Measurements from ENCODE around the gene TMEM121B. TPM values are rescaled to one million over a fixed set of nuclear protein-coding genes. Genes with fewer than 3 reads are reported as not detected.

TMEM121B gene
- total and polyA plus RNA-seq, 2 experiments from 2014 or later = 2.0 to 7.2 TPM

DNA sequence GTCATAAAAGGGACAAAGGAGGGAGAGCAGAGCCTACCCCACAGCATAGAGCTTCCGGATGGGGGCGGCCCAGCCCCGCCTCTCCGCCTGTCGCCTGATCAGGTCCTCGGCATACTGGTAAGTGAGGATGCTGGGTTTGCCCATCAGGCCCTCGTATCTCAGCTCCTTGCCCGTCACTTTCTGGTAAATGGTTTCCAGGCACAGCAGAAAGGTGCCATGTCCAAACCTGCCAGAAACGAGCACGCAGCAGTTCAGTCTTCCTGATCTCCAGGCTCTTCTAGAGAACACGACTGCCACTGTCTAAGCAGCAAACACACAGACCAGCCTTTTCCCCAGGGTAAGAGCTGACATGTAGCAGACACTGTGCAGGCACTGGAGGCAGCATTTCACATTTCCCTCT lies 17.4 kb upstream of the TMEM121B start:
- H3K4me3 ChIP-seq = no peak overlapping the region
- no peaks in the 10 kb centered on the region for H3K4me1 ChIP-seq (ENCODE audit: insufficient read depth)
- H3K27me3 ChIP-seq (ENCODE audit: insufficient read depth) = no peaks in the 10 kb centered on the region
- ATAC-seq (no peak), DNase-seq (ENCODE audit: low spot score) (no peak)
- peaks cover 16% of the 10 kb centered on the region for H3F3A ChIP-seq (replicated peaks; ENCODE audit: low read depth)
- H3K27ac ChIP-seq (ENCODE audit: low read depth) = no peak overlapping the region
- no peak overlapping the region for H3K4me3 Mint-ChIP-seq
- H3K9me2 ChIP-seq (ENCODE audit: insufficient read depth) = no peaks in the 10 kb centered on the region
- peaks cover 1% of the 10 kb centered on the region for H3K27me3 Mint-ChIP-seq (ENCODE audit: insufficient read depth, low read depth, poor library complexity)
- no peak for TF ChIP-seq JUNB (IDR thresholded peaks at IDR 0.05; ENCODE audit: unreplicated experiment)
- no peak for TF ChIP-seq NANOG (IDR thresholded peaks at IDR 0.05; ENCODE audit: borderline replicate concordance)
- TF ChIP-seq EZH2phosphoT487 (IDR thresholded peaks at IDR 0.05; ENCODE audit: unreplicated experiment) = no peak
- TF ChIP-seq, protein P1, sequence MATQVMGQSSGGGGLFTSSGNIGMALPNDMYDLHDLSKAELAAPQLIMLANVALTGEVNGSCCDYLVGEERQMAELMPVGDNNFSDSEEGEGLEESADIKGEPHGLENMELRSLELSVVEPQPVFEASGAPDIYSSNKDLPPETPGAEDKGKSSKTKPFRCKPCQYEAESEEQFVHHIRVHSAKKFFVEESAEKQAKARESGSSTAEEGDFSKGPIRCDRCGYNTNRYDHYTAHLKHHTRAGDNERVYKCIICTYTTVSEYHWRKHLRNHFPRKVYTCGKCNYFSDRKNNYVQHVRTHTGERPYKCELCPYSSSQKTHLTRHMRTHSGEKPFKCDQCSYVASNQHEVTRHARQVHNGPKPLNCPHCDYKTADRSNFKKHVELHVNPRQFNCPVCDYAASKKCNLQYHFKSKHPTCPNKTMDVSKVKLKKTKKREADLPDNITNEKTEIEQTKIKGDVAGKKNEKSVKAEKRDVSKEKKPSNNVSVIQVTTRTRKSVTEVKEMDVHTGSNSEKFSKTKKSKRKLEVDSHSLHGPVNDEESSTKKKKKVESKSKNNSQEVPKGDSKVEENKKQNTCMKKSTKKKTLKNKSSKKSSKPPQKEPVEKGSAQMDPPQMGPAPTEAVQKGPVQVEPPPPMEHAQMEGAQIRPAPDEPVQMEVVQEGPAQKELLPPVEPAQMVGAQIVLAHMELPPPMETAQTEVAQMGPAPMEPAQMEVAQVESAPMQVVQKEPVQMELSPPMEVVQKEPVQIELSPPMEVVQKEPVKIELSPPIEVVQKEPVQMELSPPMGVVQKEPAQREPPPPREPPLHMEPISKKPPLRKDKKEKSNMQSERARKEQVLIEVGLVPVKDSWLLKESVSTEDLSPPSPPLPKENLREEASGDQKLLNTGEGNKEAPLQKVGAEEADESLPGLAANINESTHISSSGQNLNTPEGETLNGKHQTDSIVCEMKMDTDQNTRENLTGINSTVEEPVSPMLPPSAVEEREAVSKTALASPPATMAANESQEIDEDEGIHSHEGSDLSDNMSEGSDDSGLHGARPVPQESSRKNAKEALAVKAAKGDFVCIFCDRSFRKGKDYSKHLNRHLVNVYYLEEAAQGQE (IDR thresholded peaks at IDR 0.05; ENCODE audit: unreplicated experiment) = no peak
- TF ChIP-seq, protein P2, sequence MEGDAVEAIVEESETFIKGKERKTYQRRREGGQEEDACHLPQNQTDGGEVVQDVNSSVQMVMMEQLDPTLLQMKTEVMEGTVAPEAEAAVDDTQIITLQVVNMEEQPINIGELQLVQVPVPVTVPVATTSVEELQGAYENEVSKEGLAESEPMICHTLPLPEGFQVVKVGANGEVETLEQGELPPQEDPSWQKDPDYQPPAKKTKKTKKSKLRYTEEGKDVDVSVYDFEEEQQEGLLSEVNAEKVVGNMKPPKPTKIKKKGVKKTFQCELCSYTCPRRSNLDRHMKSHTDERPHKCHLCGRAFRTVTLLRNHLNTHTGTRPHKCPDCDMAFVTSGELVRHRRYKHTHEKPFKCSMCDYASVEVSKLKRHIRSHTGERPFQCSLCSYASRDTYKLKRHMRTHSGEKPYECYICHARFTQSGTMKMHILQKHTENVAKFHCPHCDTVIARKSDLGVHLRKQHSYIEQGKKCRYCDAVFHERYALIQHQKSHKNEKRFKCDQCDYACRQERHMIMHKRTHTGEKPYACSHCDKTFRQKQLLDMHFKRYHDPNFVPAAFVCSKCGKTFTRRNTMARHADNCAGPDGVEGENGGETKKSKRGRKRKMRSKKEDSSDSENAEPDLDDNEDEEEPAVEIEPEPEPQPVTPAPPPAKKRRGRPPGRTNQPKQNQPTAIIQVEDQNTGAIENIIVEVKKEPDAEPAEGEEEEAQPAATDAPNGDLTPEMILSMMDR (conservative IDR thresholded peaks at IDR 0.05; ENCODE audit: low read depth in 2 of 2) = no peak
- no peak for TF ChIP-seq STAT1 (IDR thresholded peaks at IDR 0.05; ENCODE audit: unreplicated experiment)
- no peak for TF ChIP-seq EZH2 (IDR thresholded peaks at IDR 0.05; ENCODE audit: low read depth, unreplicated experiment)
- H3K4me1 Mint-ChIP-seq = peaks cover 5% of the 10 kb centered on the region; the same call in 2 of the 3 replicates
- H4K20me1 ChIP-seq (replicated peaks; ENCODE audit: insufficient read depth) = peaks cover 9% of the 10 kb centered on the region
- peaks cover 54% of the 10 kb centered on the region for H3K36me3 Mint-ChIP-seq (ENCODE audit: low read depth)
- no peaks in the 10 kb centered on the region; the same call in 2 of the 3 replicates for H3K9me3 Mint-ChIP-seq
- H3K27ac Mint-ChIP-seq = no peak overlapping the region
- H2AFZ ChIP-seq = no peak overlapping the region
- no peaks in the 10 kb centered on the region; the same call in 1 of the 2 replicates for H3K36me3 ChIP-seq (ENCODE audit: insufficient read depth)
- H3K79me2 ChIP-seq (replicated peaks; ENCODE audit: insufficient read depth) = 0 out of 2 replicates have a peak, but pooled peaks cover 4% of the 10 kb centered on the region
- H3K4me2 ChIP-seq = no peak overlapping the region

DNA sequence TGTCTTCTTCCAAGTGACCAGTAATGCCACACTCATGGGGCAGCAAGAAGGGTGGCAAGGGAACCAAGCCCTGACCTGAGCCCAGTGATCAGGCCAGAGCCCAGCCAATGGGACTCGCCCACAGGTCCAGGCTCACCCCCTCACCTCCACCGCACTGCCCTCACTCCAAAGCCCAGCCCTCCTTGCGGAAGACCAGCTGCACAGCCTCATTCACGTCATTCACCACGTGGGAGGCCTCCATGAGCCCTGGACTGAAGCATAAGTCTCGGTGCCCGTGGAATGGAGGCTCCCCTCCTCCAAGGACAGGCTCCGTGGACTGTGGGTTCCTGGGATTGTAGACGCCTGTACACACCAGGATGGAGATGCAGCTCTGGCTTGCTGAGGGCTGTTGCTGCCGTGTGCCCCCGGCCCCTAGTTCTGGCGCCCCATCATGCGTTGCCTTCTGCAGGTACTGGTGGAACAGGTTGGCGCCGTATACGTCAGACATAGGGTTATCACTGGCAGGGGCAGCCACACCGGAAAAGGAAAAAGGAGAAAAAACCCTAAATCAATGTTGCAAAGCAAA lies 16.8 kb upstream of the TMEM121B start:
- H3K4me3 Mint-ChIP-seq = no peak overlapping the region
- no peak overlapping the region for H2AFZ ChIP-seq
- no peak overlapping the region for H3K4me3 ChIP-seq
- no peaks in the 10 kb centered on the region; the same call in 1 of the 2 replicates for H3K36me3 ChIP-seq (ENCODE audit: insufficient read depth)
- H3K4me2 ChIP-seq = no peak overlapping the region
- 0 out of 2 replicates have a peak, but pooled peaks cover 4% of the 10 kb centered on the region for H3K79me2 ChIP-seq (replicated peaks; ENCODE audit: insufficient read depth)
- no peaks in the 10 kb centered on the region for H3K9me2 ChIP-seq (ENCODE audit: insufficient read depth)
- no peak for ATAC-seq
- DNase-seq (ENCODE audit: low spot score) = no peak
- peaks cover 6% of the 10 kb centered on the region for H3K27me3 Mint-ChIP-seq (ENCODE audit: insufficient read depth, low read depth, poor library complexity)
- H3K9me3 Mint-ChIP-seq = no peaks in the 10 kb centered on the region; the same call in 2 of the 3 replicates
- H3F3A ChIP-seq (replicated peaks; ENCODE audit: low read depth) = peaks cover 16% of the 10 kb centered on the region
- H3K4me1 Mint-ChIP-seq = peaks cover 5% of the 10 kb centered on the region; the same call in 2 of the 3 replicates
- peaks cover 9% of the 10 kb centered on the region for H4K20me1 ChIP-seq (replicated peaks; ENCODE audit: insufficient read depth)
- H3K36me3 Mint-ChIP-seq (ENCODE audit: low read depth) = peaks cover 50% of the 10 kb centered on the region
- H3K27ac Mint-ChIP-seq = no peak overlapping the region
- no peak overlapping the region for H3K27ac ChIP-seq (ENCODE audit: low read depth)
- no peaks in the 10 kb centered on the region for H3K4me1 ChIP-seq (ENCODE audit: insufficient read depth)
- H3K27me3 ChIP-seq (ENCODE audit: insufficient read depth) = no peaks in the 10 kb centered on the region
- TF ChIP-seq, protein P1 (IDR thresholded peaks at IDR 0.05; ENCODE audit: unreplicated experiment) = no peak
- TF ChIP-seq EZH2 (IDR thresholded peaks at IDR 0.05; ENCODE audit: low read depth, unreplicated experiment) (no peak), STAT1 (IDR thresholded peaks at IDR 0.05; ENCODE audit: unreplicated experiment) (no peak), ETS1 (IDR thresholded peaks at IDR 0.05) (no peak), ZNF331 (CRISPR knock-in tag; IDR thresholded peaks at IDR 0.05; ENCODE audit: low read depth) (no peak), NANOG (IDR thresholded peaks at IDR 0.05; ENCODE audit: borderline replicate concordance) (no peak), CREB1 (CRISPR knock-in tag; IDR thresholded peaks at IDR 0.05; ENCODE audit: low read depth) (no peak), JUNB (IDR thresholded peaks at IDR 0.05; ENCODE audit: unreplicated experiment) (no peak)

Measured in GM23338 (cell line).